ENCODE measurements around the gene PSMD9. TPM values are rescaled to one million over a fixed set of nuclear protein-coding genes. Genes with fewer than 3 reads are reported as not detected.
"Not testable (repeated sequence)": the region's sequence is repeated elsewhere in the genome, so short reads cannot be mapped to it uniquely, and the experiment has no call there.

The PSMD9 gene
- total RNA-seq, 1 experiment from 2014 or later, result 241 TPM

DNA sequence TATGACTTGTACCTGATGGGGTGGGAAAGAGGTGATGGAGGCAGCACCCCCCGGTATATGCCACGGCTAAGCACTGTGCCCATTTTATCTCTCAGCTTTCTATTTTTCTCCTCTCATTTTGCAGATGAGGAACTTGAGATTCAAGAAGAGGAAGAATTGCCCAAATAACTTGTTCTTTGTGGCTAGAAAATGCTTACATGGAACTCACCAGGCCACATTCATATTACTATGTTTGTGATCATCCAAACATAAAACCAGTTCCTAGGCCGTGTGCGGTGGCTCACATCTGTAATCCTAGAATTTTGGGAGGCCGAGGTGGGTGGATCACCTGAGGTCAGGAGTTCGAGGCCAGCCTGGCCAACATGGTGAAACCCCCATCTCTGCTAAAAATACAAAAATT is 14.5 kb upstream of the PSMD9 start:
- H3K4me2 ChIP-seq (ENCODE audit: low read length), result no peak overlapping the region
- peaks cover 6% of the 10 kb centered on the region; the same call in 1 of the 2 replicates for H3K4me1 ChIP-seq (ENCODE audit: insufficient read depth, low read length)
- H4K20me1 ChIP-seq (ENCODE audit: low read length), result no peaks in the 10 kb centered on the region
- TF ChIP-seq EZH2 (IDR thresholded peaks at IDR 0.05; ENCODE audit: low read length, unreplicated experiment) (no peak), EZH2phosphoT487 (IDR thresholded peaks at IDR 0.05; ENCODE audit: borderline replicate concordance, low read length) (no peak)
- TF ChIP-seq, protein P1, sequence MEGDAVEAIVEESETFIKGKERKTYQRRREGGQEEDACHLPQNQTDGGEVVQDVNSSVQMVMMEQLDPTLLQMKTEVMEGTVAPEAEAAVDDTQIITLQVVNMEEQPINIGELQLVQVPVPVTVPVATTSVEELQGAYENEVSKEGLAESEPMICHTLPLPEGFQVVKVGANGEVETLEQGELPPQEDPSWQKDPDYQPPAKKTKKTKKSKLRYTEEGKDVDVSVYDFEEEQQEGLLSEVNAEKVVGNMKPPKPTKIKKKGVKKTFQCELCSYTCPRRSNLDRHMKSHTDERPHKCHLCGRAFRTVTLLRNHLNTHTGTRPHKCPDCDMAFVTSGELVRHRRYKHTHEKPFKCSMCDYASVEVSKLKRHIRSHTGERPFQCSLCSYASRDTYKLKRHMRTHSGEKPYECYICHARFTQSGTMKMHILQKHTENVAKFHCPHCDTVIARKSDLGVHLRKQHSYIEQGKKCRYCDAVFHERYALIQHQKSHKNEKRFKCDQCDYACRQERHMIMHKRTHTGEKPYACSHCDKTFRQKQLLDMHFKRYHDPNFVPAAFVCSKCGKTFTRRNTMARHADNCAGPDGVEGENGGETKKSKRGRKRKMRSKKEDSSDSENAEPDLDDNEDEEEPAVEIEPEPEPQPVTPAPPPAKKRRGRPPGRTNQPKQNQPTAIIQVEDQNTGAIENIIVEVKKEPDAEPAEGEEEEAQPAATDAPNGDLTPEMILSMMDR (conservative IDR thresholded peaks at IDR 0.05; ENCODE audit: low read depth, low read length), result no peak
- H3K9me3 ChIP-seq (ENCODE audit: low read length), result no peaks in the 10 kb centered on the region
- no TSS peak for BruUV-seq (replicated peaks)
- intact Hi-C loops (cut with micrococcal nuclease), result no loop called here
- CTCF ChIA-PET, result no interaction called here
- H3K79me2 ChIP-seq (ENCODE audit: low read length), result no peaks in the 10 kb centered on the region
- H2AFZ ChIP-seq (ENCODE audit: low read length), result no peak overlapping the region
- no peak for ATAC-seq
- H3K27ac ChIP-seq (ENCODE audit: low read length), result no peak overlapping the region
- no peaks in the 10 kb centered on the region for H3K27me3 ChIP-seq (ENCODE audit: low read length)
- no peaks in the 10 kb centered on the region for H3K36me3 ChIP-seq (ENCODE audit: low read depth, low read length)
- no peak overlapping the region for H3K9ac ChIP-seq (ENCODE audit: low read length)
- H3F3A ChIP-seq (ENCODE audit: low read length, unreplicated experiment), result no peaks in the 10 kb centered on the region
- no peak for DNase-seq
- POLR2A ChIA-PET (ENCODE audit: unreplicated experiment), result no interaction called here
- no peaks in the 10 kb centered on the region for H3K9me2 ChIP-seq (replicated peaks; ENCODE audit: low read length)
- no peak overlapping the region for H3K4me3 ChIP-seq (ENCODE audit: low read length)

DNA sequence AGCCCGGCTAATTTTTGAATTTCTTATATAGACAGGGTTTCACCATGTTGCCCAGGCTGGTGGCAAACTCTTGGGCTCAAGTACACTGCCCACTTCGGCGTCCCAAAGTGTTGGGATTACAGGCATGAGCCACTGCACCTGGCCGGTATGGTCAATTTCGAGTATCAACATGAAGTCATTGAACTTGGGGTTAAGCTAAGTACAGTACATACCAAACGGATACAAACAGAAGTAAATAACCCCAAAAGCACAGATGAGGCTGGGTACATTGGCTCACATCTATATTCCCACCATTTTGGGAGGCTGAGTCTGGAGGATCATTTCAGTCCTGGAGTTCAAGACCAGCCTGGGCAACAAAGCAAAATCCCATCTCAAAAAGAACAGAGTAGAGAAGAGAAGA is 13.0 kb upstream of the PSMD9 start:
- Histone ChIP-seq H3K4me1 (ENCODE audit: insufficient read depth, low read length) (peaks cover 6% of the 10 kb centered on the region; the same call in 1 of the 2 replicates), H3K27me3 (ENCODE audit: low read length) (no peaks in the 10 kb centered on the region), H3K27ac (ENCODE audit: low read length) (no peak overlapping the region), H3F3A (ENCODE audit: low read length, unreplicated experiment) (no peaks in the 10 kb centered on the region), H3K36me3 (ENCODE audit: low read depth, low read length) (no peaks in the 10 kb centered on the region), H3K9ac (ENCODE audit: low read length) (no peak overlapping the region), H3K9me2 (replicated peaks; ENCODE audit: low read length) (no peaks in the 10 kb centered on the region), H3K4me3 (ENCODE audit: low read length) (no peak overlapping the region), H3K79me2 (ENCODE audit: low read length) (no peaks in the 10 kb centered on the region), H2AFZ (ENCODE audit: low read length) (no peak overlapping the region), H4K20me1 (ENCODE audit: low read length) (no peaks in the 10 kb centered on the region), H3K4me2 (ENCODE audit: low read length) (no peak overlapping the region), H3K9me3 (ENCODE audit: low read length) (no peaks in the 10 kb centered on the region)
- no peak for DNase-seq
- BruUV-seq (replicated peaks), result no TSS peak
- ATAC-seq, result no peak
- no peak for TF ChIP-seq EZH2phosphoT487 (IDR thresholded peaks at IDR 0.05; ENCODE audit: borderline replicate concordance, low read length)
- TF ChIP-seq, protein P1 (conservative IDR thresholded peaks at IDR 0.05; ENCODE audit: low read depth, low read length), result no peak
- TF ChIP-seq EZH2 (IDR thresholded peaks at IDR 0.05; ENCODE audit: low read length, unreplicated experiment), result no peak
- intact Hi-C loops (cut with micrococcal nuclease), result no loop called here
- CTCF ChIA-PET, result no interaction called here
- POLR2A ChIA-PET (ENCODE audit: unreplicated experiment), result no interaction called here

GRCh38 chr12:121876080-121876447 is 12.5 kb upstream of the PSMD9 start:
- H3K4me2 ChIP-seq (ENCODE audit: low read length); H4K20me1 ChIP-seq (ENCODE audit: low read length); H3K9me3 ChIP-seq (ENCODE audit: low read length); CTCF ChIA-PET; H3K79me2 ChIP-seq (ENCODE audit: low read length); H3K27ac ChIP-seq (ENCODE audit: low read length); POLR2A ChIA-PET (ENCODE audit: unreplicated experiment); H3K4me1 ChIP-seq (ENCODE audit: insufficient read depth, low read length); ATAC-seq; H3K27me3 ChIP-seq (ENCODE audit: low read length); H3K4me3 ChIP-seq (ENCODE audit: low read length); H3K9me2 ChIP-seq (replicated peaks; ENCODE audit: low read length); intact Hi-C loops (cut with micrococcal nuclease); BruUV-seq (replicated peaks); H3K9ac ChIP-seq (ENCODE audit: low read length); H3F3A ChIP-seq (ENCODE audit: low read length, unreplicated experiment); DNase-seq; H2AFZ ChIP-seq (ENCODE audit: low read length); H3K36me3 ChIP-seq (ENCODE audit: low read depth, low read length): not testable (repeated sequence)
